Tibial nerve (tissue), 3 donors: ENCODE results near the gene TPD52L1.
"Not testable (repeated sequence)": the region's sequence is repeated elsewhere in the genome, so short reads cannot be mapped to it uniquely, and the experiment has no call there.

ENCODE experiments used
- POLR2A ChIP-seq, 2 donors: fragments of 450-650 bp; IDR thresholded peaks; one replicate each; pipeline ENCODE4 v1.6.1; 2017; ENCODE audit warnings: antibody characterized with exemption in 2 of 2, mild to moderate bottlenecking in 2 of 2, moderate library complexity in 2 of 2
- TF ChIP-seq, protein P1 (sequence below), 5 experiments: fragments of 200-600 bp in 3 of 5; fragments of 450-650 bp in 2 of 5; sonication (generic) in 3 of 5; IDR thresholded peaks; one replicate each; pipeline ENCODE4 v1.5.1; 2016 to 2019; ENCODE audit warnings: antibody characterized with exemption in 5 of 5, mild to moderate bottlenecking in 3 of 5, moderate library complexity in 2 of 5

DNA sequence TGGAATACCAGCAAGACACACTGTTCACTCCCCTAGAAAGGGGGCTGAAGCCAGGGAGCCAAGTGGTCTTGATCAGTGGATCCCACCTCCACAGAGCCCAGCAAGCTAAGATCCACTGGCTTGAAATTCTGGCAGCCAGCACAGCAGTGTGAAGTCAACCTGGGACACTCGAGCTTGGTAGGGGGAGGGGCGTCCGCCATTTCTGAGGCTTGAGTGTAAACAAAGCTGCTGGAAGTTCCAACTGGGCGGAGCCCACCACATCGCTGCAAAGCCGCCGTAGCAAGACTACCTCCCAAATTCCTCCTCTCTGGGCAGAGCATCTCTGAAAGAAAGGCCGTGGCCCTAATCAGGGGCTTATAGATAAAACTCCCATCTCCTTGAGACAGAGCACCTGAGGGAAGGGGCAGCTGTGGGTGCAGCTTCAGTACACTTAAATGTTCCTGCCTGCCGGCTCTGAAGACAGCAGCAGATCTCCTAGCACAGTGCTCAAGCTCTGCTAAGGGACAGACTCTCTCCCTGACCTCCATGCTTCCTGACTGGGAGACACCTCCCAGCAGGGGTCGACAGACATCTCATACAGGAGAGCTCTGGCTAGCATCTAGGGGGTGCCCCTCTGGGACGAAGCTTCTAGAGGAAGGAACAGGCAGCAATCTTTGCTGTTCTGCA, 126.9 kb downstream of the TPD52L1 start:
- TF ChIP-seq POLR2A (IDR thresholded peaks at IDR 0.05): not testable (repeated sequence)
- TF ChIP-seq, protein P1, sequence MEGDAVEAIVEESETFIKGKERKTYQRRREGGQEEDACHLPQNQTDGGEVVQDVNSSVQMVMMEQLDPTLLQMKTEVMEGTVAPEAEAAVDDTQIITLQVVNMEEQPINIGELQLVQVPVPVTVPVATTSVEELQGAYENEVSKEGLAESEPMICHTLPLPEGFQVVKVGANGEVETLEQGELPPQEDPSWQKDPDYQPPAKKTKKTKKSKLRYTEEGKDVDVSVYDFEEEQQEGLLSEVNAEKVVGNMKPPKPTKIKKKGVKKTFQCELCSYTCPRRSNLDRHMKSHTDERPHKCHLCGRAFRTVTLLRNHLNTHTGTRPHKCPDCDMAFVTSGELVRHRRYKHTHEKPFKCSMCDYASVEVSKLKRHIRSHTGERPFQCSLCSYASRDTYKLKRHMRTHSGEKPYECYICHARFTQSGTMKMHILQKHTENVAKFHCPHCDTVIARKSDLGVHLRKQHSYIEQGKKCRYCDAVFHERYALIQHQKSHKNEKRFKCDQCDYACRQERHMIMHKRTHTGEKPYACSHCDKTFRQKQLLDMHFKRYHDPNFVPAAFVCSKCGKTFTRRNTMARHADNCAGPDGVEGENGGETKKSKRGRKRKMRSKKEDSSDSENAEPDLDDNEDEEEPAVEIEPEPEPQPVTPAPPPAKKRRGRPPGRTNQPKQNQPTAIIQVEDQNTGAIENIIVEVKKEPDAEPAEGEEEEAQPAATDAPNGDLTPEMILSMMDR (IDR thresholded peaks at IDR 0.05): not testable (repeated sequence)
